OCI-LY1 (cell line): ENCODE data around the gene RETN.

Source experiments
- H2AFZ ChIP-seq: fragments of 200-600 bp; sonication (generic), shearing (Covaris generic); 2 replicates; pipeline ENCODE4 v1.6.0; 2014; ENCODE audit warnings: antibody characterized with exemption, mild to moderate bottlenecking, low read length
- H3F3A ChIP-seq: fragments of 200-600 bp; sonication (generic), shearing (Covaris generic); 2 replicates; pipeline ENCODE4 v1.6.0; 2014; ENCODE audit warnings: mild to moderate bottlenecking, antibody characterized with exemption, low read length, moderate library complexity; ENCODE audit not compliant: insufficient read depth
- H3K27ac ChIP-seq: fragments of 200-600 bp; sonication (generic); 2 replicates; pipeline ENCODE4 v1.5.1; 2014; ENCODE audit warnings: low read length, mixed run types, mild to moderate bottlenecking, low read depth; ENCODE audit not compliant: poor library complexity, severe bottlenecking
- H3K27me3 ChIP-seq: fragments of 200-600 bp; sonication (generic); 2 replicates; pipeline ENCODE4 v1.6.0; 2014; ENCODE audit warnings: antibody characterized with exemption, mild to moderate bottlenecking, low read length, moderate library complexity; ENCODE audit not compliant: insufficient read depth
- H3K36me3 ChIP-seq: fragments of 200-600 bp; sonication (generic); 2 replicates; pipeline ENCODE4 v1.6.1; 2014; ENCODE audit warnings: mild to moderate bottlenecking, antibody characterized with exemption, low read length, moderate library complexity, mixed read lengths; ENCODE audit not compliant: insufficient read depth
- H3K4me1 ChIP-seq: fragments of 200-600 bp; sonication (generic); 2 replicates; pipeline ENCODE4 v1.5.1; 2014; ENCODE audit warnings: mild to moderate bottlenecking, low read length, moderate library complexity; ENCODE audit not compliant: insufficient read depth, severe bottlenecking
- H3K4me2 ChIP-seq: fragments of 200-600 bp; sonication (generic), shearing (Covaris generic); 2 replicates; pipeline ENCODE4 v1.6.1; 2014; ENCODE audit warnings: low read length
- H3K4me3 ChIP-seq: fragments of 200-600 bp; sonication (generic); 2 replicates; pipeline ENCODE4 v1.5.1; 2014; ENCODE audit warnings: low read length, low read depth, mild to moderate bottlenecking, mixed read lengths; ENCODE audit not compliant: poor library complexity, severe bottlenecking
- H3K79me2 ChIP-seq: fragments of 200-600 bp; shearing (Covaris generic); 2 replicates; pipeline ENCODE4 v1.6.1; 2016; ENCODE audit warnings: mixed run types, low read length, mixed read lengths; ENCODE audit not compliant: insufficient read depth
- H3K9ac ChIP-seq: fragments of 200-600 bp; sonication (generic), shearing (Covaris generic); 2 replicates; pipeline ENCODE4 v1.6.1; 2014; ENCODE audit warnings: mild to moderate bottlenecking, low read length, mixed read lengths
- H3K9me2 ChIP-seq: fragments of 200-600 bp; sonication (generic), shearing (Covaris generic); 2 replicates; pipeline ENCODE4 v1.6.1; 2014; ENCODE audit warnings: low read depth, mild to moderate bottlenecking, low read length, mixed read lengths
- H3K9me3 ChIP-seq: fragments of 200-600 bp; shearing (Covaris generic); 2 replicates; pipeline ENCODE4 v1.6.1; 2014; ENCODE audit warnings: low read length, mixed read lengths
- H4K20me1 ChIP-seq: fragments of 200-600 bp; sonication (generic), shearing (Covaris generic); 2 replicates; pipeline ENCODE4 v1.6.0; 2016; ENCODE audit warnings: mild to moderate bottlenecking, low read length; ENCODE audit not compliant: insufficient read depth
- EZH2 ChIP-seq: fragments of 200-600 bp; sonication (generic), shearing (Covaris generic); IDR thresholded peaks from 2 replicates; pipeline ENCODE4 v1.8.0; 2017; ENCODE audit warnings: borderline replicate concordance, mixed run types, mild to moderate bottlenecking, antibody characterized with exemption, low read length, moderate library complexity, mixed read lengths
- TF ChIP-seq, protein P1 (sequence below): fragments of 200-600 bp; sonication (generic), shearing (Covaris generic); IDR thresholded peaks from 2 replicates; pipeline ENCODE4 v1.5.1; 2017; ENCODE audit warnings: mild to moderate bottlenecking, antibody characterized with exemption, low read length, moderate library complexity, mixed read lengths

RETN gene

DNA sequence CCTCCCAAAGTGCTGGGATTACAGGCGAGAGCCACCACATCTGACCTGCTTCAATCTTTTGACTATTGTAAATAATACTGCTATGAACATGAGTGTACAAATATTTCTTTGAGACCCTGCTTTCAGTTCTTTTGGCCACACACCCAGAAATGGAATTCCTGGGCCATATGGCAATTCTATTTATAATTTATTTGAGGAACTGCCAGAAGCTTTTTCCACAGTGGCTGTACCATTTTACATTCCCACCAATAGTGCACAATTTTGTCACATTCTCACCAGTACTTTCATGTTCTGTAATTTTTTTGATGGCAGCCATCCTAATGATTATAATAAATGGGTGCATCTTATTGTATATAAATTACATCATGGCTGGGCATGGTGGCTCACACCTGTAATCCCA lies 46.8 kb downstream of the RETN start:
- H3K79me2 ChIP-seq, result no peaks in the 10 kb centered on the region
- H3K27me3 ChIP-seq, result peaks cover 6% of the 10 kb centered on the region; the same call in 1 of the 2 replicates
- H3K36me3 ChIP-seq, result no peaks in the 10 kb centered on the region

DNA sequence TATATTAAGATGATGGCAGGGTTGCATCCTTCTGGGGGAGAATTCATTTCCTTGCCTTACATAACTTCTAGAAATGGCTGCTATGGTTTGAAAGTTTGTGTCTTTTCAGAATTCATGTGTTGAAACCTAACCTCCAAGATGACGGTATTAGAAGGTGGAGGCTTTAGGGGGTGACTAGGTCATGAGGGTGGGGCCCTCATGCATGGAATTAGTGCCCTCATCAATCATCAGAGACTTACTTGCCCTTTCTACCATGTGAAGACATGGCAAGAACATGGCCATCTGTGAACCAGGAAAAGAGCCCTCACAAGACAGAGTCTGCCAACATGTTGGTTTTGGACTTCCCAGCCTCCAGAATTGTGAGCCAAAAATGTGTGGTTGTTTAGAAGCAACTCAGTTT lies 47.9 kb downstream of the RETN start:
- Histone ChIP-seq H4K20me1 (no peaks in the 10 kb centered on the region), H2AFZ (no peak overlapping the region), H3K79me2 (no peaks in the 10 kb centered on the region), H3K27ac (no peak overlapping the region), H3K4me2 (no peak overlapping the region), H3K9me3 (no peaks in the 10 kb centered on the region), H3K4me1 (no peaks in the 10 kb centered on the region), H3K4me3 (no peak overlapping the region), H3F3A (no peaks in the 10 kb centered on the region), H3K27me3 (peaks cover 6% of the 10 kb centered on the region; the same call in 1 of the 2 replicates), H3K36me3 (no peaks in the 10 kb centered on the region), H3K9ac (no peak overlapping the region), H3K9me2 (no peaks in the 10 kb centered on the region)
- no peak for TF ChIP-seq EZH2
- TF ChIP-seq, protein P1, sequence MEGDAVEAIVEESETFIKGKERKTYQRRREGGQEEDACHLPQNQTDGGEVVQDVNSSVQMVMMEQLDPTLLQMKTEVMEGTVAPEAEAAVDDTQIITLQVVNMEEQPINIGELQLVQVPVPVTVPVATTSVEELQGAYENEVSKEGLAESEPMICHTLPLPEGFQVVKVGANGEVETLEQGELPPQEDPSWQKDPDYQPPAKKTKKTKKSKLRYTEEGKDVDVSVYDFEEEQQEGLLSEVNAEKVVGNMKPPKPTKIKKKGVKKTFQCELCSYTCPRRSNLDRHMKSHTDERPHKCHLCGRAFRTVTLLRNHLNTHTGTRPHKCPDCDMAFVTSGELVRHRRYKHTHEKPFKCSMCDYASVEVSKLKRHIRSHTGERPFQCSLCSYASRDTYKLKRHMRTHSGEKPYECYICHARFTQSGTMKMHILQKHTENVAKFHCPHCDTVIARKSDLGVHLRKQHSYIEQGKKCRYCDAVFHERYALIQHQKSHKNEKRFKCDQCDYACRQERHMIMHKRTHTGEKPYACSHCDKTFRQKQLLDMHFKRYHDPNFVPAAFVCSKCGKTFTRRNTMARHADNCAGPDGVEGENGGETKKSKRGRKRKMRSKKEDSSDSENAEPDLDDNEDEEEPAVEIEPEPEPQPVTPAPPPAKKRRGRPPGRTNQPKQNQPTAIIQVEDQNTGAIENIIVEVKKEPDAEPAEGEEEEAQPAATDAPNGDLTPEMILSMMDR, result no peak

More for the DNA sequence above, 46.8 kb downstream of the RETN start:
- Histone ChIP-seq H3F3A (no peaks in the 10 kb centered on the region), H2AFZ (no peak overlapping the region), H3K4me3 (no peak overlapping the region), H4K20me1 (no peaks in the 10 kb centered on the region), H3K9ac (no peak overlapping the region), H3K27ac (no peak overlapping the region), H3K9me3 (no peaks in the 10 kb centered on the region), H3K9me2 (no peaks in the 10 kb centered on the region), H3K4me2 (no peak overlapping the region), H3K4me1 (no peaks in the 10 kb centered on the region)
- TF ChIP-seq, protein P1, result no peak
- TF ChIP-seq EZH2, result no peak

DNA sequence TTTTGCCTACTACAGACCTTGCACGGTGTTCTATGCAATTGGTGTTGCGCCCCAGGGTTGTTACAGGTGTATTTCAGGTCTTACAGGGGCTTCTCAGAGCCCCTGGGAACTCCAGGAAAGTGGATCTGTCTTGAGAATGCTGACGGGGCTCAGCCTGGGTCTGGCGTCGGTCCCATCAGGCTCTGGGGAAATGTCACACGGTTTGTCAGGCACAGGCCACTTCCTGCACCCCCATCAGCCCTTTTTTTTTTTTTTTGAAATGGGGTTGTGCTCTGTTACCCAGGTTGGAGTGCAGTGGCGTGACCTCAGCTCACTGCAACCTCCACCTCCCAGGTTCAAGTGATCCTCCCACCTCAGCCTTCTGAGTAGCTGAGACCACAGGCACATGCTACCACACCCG lies 49.8 kb downstream of the RETN start:
- Histone ChIP-seq H3K27ac (no peak overlapping the region), H2AFZ (no peak overlapping the region), H3F3A (no peaks in the 10 kb centered on the region), H3K27me3 (peaks cover 6% of the 10 kb centered on the region; the same call in 1 of the 2 replicates), H3K9me2 (no peaks in the 10 kb centered on the region), H3K9ac (no peak overlapping the region), H3K4me2 (no peak overlapping the region), H3K79me2 (no peaks in the 10 kb centered on the region), H3K4me1 (no peaks in the 10 kb centered on the region), H3K4me3 (no peak overlapping the region), H3K9me3 (no peaks in the 10 kb centered on the region), H4K20me1 (no peaks in the 10 kb centered on the region), H3K36me3 (no peaks in the 10 kb centered on the region)
- TF ChIP-seq EZH2, result no peak
- TF ChIP-seq, protein P1, result no peak
